A549 (cell line): ENCODE results near the gene SPATA16. TPM values are rescaled to one million over a fixed set of nuclear protein-coding genes. Genes with fewer than 3 reads are reported as not detected.

Experiments
- ATAC-seq, 2 experiments: fragments of 200-7000 bp in 1 of 2; fragments of >200 bp in 1 of 2; cut with Nextera tagmentation in 1 of 2; cut with Tn5 transposase in 1 of 2; 3 replicates each; pipeline versions ENCODE4 v1.8.0 to v1.9.1; 2018 to 2020; ENCODE audit warnings: mild to moderate bottlenecking in 1 of 2, moderate library complexity in 1 of 2
- CTCF ChIA-PET: fragments of 300-600 bp; sonication (Branson Sonifier 250); formaldehyde crosslinking; extraction: SDS; loops from one replicate; lab custom pipeline; 2021; ENCODE audit warnings: antibody characterized with exemption, inconsistent platforms; lab: Yijun Ruan, JAX
- POLR2A ChIA-PET: fragments of 350-600 bp; formaldehyde crosslinking; extraction: SDS; loops from one replicate; lab custom pipeline; 2021; ENCODE audit warnings: antibody characterized with exemption, inconsistent platforms; lab: Yijun Ruan, JAX
- DNase-seq, 2 experiments: peaks; one replicate each; pipeline versions ENCODE4 v3.0.0 to v3.0.0-alpha.2; 2011 to 2016; ENCODE audit warnings: low read depth in 1 of 2, low spot score in 1 of 2
- FAIRE-seq: peaks from 2 replicates; lab custom pipeline; 2011; peaks lifted over from hg19 to GRCh38; lab: Jason Lieb, UNC
- H3K27ac ChIP-seq, 2 experiments: fragments of >200 bp; sonication (Bioruptor Twin); formaldehyde crosslinking; 3 replicates each; pipeline ENCODE4 v1.5.1; 2016 to 2017
- H3K4me1 ChIP-seq: fragments of >200 bp; sonication (Bioruptor Twin); formaldehyde crosslinking; 3 replicates; pipeline ENCODE4 v1.6.1; 2016
- H3K4me2 ChIP-seq: fragments of >200 bp; sonication (Bioruptor Twin); formaldehyde crosslinking; 3 replicates; pipeline ENCODE4 v1.6.1; 2016
- H3K4me3 ChIP-seq: fragments of >200 bp; sonication (Bioruptor Twin); formaldehyde crosslinking; 3 replicates; pipeline ENCODE4 v1.5.1; 2016
- H3K9me3 ChIP-seq: fragments of >200 bp; sonication (Bioruptor Twin); formaldehyde crosslinking; 3 replicates; pipeline ENCODE4 v1.6.1; 2016
- CBX2 ChIP-seq: fragments of 200-600 bp; sonication (generic); IDR thresholded peaks from 2 replicates; pipeline ENCODE4 v1.6.1; 2016; ENCODE audit warnings: low read depth, mild to moderate bottlenecking, borderline replicate concordance
- CBX8 ChIP-seq: fragments of 200-600 bp; sonication (generic); IDR thresholded peaks from 2 replicates; pipeline ENCODE4 v1.6.1; 2016
- CEBPB ChIP-seq, 2 experiments: fragments of >200 bp in 1 of 2; sonication (Bioruptor Twin) in 1 of 2; formaldehyde crosslinking in 1 of 2; IDR thresholded peaks; 2 replicates each; pipeline ENCODE4 v1.6.1; 2012 to 2016
- E2F6 ChIP-seq: IDR thresholded peaks from 2 replicates; pipeline ENCODE4 v1.6.1; 2012; ENCODE audit warnings: low read depth, borderline replicate concordance
- EHMT2 ChIP-seq: fragments of 200-600 bp; sonication (generic); IDR thresholded peaks from 2 replicates; pipeline ENCODE4 v1.6.1; 2016; ENCODE audit warnings: antibody characterized with exemption, low read depth, mild to moderate bottlenecking, moderate library complexity
- EP300 ChIP-seq, 2 experiments: fragments of >200 bp; sonication (Bioruptor Twin); formaldehyde crosslinking; IDR thresholded peaks; 2 replicates in 1 of 2; 3 replicates in 1 of 2; pipeline ENCODE4 v1.6.1; 2016 to 2017
- FOSB ChIP-seq: fragments of 250-450 bp; sonication (Bioruptor Pico); IDR thresholded peaks from 2 replicates; pipeline ENCODE4 v1.5.0; 2020; ENCODE audit warnings: mild to moderate bottlenecking, moderate library complexity
- FOSL2 ChIP-seq, 2 experiments: fragments of 450-650 bp in 1 of 2; fragments of >200 bp in 1 of 2; sonication (Bioruptor Twin) in 1 of 2; formaldehyde crosslinking; IDR thresholded peaks; 2 replicates each; pipeline versions ENCODE4 v1.5.0 to v1.6.1; 2016 to 2020; ENCODE audit warnings: mild to moderate bottlenecking in 1 of 2, moderate library complexity in 1 of 2
- FOXS1 ChIP-seq: fragments of 250-450 bp; sonication (Bioruptor Pico); IDR thresholded peaks from 2 replicates; pipeline ENCODE4 v1.5.0; 2020; ENCODE audit warnings: mild to moderate bottlenecking, moderate library complexity
- HMGXB4 ChIP-seq: fragments of 250-450 bp; sonication (Bioruptor Pico); IDR thresholded peaks from 2 replicates; pipeline ENCODE4 v1.5.0; 2021; ENCODE audit warnings: mild to moderate bottlenecking, moderate library complexity, borderline replicate concordance
- JUN ChIP-seq, 2 experiments: fragments of >200 bp; sonication (Bioruptor Twin); formaldehyde crosslinking; IDR thresholded peaks; 2 replicates in 1 of 2; 3 replicates in 1 of 2; pipeline ENCODE4 v1.6.1; 2016 to 2017
- JUNB ChIP-seq: fragments of >200 bp; sonication (Bioruptor Twin); formaldehyde crosslinking; IDR thresholded peaks from 2 replicates; pipeline ENCODE4 v1.6.1; 2016
- NFE2L2 ChIP-seq: fragments of 150-350 bp; conservative IDR thresholded peaks from 2 replicates; pipeline ENCODE4 v1.6.1; 2014; ENCODE audit warnings: low read length
- RAD21 ChIP-seq, 2 experiments: fragments of >200 bp in 1 of 2; sonication (Bioruptor Twin) in 1 of 2; formaldehyde crosslinking in 1 of 2; IDR thresholded peaks in 1 of 2; conservative IDR thresholded peaks in 1 of 2; 2 replicates in 1 of 2; 3 replicates in 1 of 2; pipeline ENCODE4 v1.6.1; 2012 to 2018; ENCODE audit warnings: inconsistent platforms in 1 of 2
- RCOR1 ChIP-seq: fragments of 150-350 bp; IDR thresholded peaks from 2 replicates; pipeline ENCODE4 v1.6.1; 2014; ENCODE audit warnings: antibody characterized with exemption, low read length, low read depth
- TFCP2L1 ChIP-seq: fragments of 250-450 bp; sonication (Bioruptor Pico); IDR thresholded peaks from 2 replicates; pipeline ENCODE4 v1.5.0; 2021; ENCODE audit warnings: mild to moderate bottlenecking
- USF2 ChIP-seq: fragments of 450-650 bp; IDR thresholded peaks from 2 replicates; pipeline ENCODE4 v1.6.1; 2014; ENCODE audit warnings: antibody characterized with exemption
- ZFP36 ChIP-seq: fragments of 450-650 bp; IDR thresholded peaks from 2 replicates; pipeline ENCODE4 v1.6.1; 2014; ENCODE audit warnings: borderline replicate concordance; ENCODE audit not compliant: partially characterized antibody
- ZSCAN20 ChIP-seq: fragments of 250-450 bp; sonication (Bioruptor Pico); IDR thresholded peaks from 2 replicates; pipeline ENCODE4 v1.8.0; 2022; ENCODE audit warnings: mild to moderate bottlenecking, moderate library complexity
- WGBS: methylation state at CpG from one replicate; pipeline ENCODE4 v1.1.6; 2017; ENCODE audit errors: missing lambda C conversion rate; 5-methylcytosine and 5-hydroxymethylcytosine counted together
- polyA plus RNA-seq, 4 experiments: library from polyadenylated mRNA; depleted of rRNA in 3 of 4; stranded (reverse); fragments of >200 nt; fragmentation: RNase III in 1 of 4; extraction: RNeasy Plus Mini Kit Qiagen cat#74134 plus additional on column Dnase treatment in 1 of 4; gene quantifications; 2 replicates in 3 of 4; 3 replicates in 1 of 4; pipeline ENCODE4 v1.2.3, GENCODE V29; 2011 to 2017
- TF ChIP-seq, protein P1 (sequence below): IDR thresholded peaks from 2 replicates; pipeline ENCODE4 v1.6.1; 2012
- TF ChIP-seq, protein P2 (sequence below): fragments of >200 bp; sonication (Bioruptor Twin); formaldehyde crosslinking; IDR thresholded peaks from 3 replicates; pipeline ENCODE4 v1.6.1; 2016
- TF ChIP-seq, protein P3 (sequence below): fragments of 250-450 bp; sonication (Bioruptor Pico); IDR thresholded peaks from 2 replicates; pipeline ENCODE4 v1.5.0; 2020; ENCODE audit warnings: low read depth, mild to moderate bottlenecking, moderate library complexity
- TF ChIP-seq, protein P4 (sequence below): fragments of >200 bp; sonication (Bioruptor Twin); formaldehyde crosslinking; IDR thresholded peaks from 2 replicates; pipeline ENCODE4 v1.6.1; 2016

The SPATA16 gene
- polyA plus RNA-seq, 2 of the 4 experiments (the other 2 are of a cell fraction) = not detected

DNA sequence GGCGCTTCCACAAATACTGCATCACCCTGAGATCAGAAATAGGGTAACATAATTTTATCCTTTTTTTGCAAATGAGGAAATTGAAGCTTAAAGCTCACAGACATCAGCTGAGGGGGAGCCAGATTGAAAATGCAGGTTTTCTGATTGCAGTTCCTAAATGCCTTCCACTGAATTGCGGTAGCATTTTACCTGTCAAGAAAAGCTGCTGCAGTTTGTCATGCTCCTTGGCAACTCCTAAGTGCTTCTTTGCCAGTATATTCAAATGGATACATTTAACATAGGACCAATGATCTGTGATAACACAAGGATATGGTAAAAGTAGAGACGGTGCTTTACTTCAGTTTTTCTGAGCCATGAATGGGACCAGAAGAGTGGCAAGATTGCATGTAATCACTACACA is 50.5 kb downstream of the SPATA16 start:
- ChIA-PET CTCF (no interaction called here), POLR2A (no interaction called here)
- 43% methylated on average over 3 of the region's 3 CpGs for WGBS
- H3K9me3 ChIP-seq = no peaks in the 10 kb centered on the region
- no peak for ATAC-seq
- FAIRE-seq = no peak
- H3K27ac ChIP-seq = no peak overlapping the region
- DNase-seq = no peak
- no peaks in the 10 kb centered on the region for H3K4me1 ChIP-seq
- H3K4me2 ChIP-seq = no peak overlapping the region
- TF ChIP-seq, protein P1, sequence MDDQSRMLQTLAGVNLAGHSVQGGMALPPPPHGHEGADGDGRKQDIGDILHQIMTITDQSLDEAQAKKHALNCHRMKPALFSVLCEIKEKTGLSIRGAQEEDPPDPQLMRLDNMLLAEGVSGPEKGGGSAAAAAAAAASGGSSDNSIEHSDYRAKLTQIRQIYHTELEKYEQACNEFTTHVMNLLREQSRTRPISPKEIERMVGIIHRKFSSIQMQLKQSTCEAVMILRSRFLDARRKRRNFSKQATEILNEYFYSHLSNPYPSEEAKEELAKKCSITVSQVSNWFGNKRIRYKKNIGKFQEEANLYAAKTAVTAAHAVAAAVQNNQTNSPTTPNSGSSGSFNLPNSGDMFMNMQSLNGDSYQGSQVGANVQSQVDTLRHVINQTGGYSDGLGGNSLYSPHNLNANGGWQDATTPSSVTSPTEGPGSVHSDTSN = no peak
- TF ChIP-seq JUNB = no peak
- TF ChIP-seq, protein P2, sequence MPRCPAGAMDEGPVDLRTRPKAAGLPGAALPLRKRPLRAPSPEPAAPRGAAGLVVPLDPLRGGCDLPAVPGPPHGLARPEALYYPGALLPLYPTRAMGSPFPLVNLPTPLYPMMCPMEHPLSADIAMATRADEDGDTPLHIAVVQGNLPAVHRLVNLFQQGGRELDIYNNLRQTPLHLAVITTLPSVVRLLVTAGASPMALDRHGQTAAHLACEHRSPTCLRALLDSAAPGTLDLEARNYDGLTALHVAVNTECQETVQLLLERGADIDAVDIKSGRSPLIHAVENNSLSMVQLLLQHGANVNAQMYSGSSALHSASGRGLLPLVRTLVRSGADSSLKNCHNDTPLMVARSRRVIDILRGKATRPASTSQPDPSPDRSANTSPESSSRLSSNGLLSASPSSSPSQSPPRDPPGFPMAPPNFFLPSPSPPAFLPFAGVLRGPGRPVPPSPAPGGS = no peak
- TF ChIP-seq, protein P3, sequence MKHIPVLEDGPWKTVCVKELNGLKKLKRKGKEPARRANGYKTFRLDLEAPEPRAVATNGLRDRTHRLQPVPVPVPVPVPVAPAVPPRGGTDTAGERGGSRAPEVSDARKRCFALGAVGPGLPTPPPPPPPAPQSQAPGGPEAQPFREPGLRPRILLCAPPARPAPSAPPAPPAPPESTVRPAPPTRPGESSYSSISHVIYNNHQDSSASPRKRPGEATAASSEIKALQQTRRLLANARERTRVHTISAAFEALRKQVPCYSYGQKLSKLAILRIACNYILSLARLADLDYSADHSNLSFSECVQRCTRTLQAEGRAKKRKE (CRISPR knock-in tag) = no peak
- no peak for TF ChIP-seq CBX8
- no peak for TF ChIP-seq E2F6
- no peak for TF ChIP-seq JUN (IDR thresholded peaks at IDR 0.05)
- no peak for TF ChIP-seq HMGXB4 (CRISPR knock-in tag)
- TF ChIP-seq EHMT2 = no peak
- TF ChIP-seq CBX2 = no peak
- no peak for TF ChIP-seq FOXS1 (CRISPR knock-in tag)
- TF ChIP-seq RAD21 (conservative IDR thresholded peaks at IDR 0.05 in 1 of 2, IDR thresholded peaks at IDR 0.05 in 1 of 2) = no peak
- TF ChIP-seq EP300 (IDR thresholded peaks at IDR 0.05) = no peak
- no peak for TF ChIP-seq RCOR1
- no peak for TF ChIP-seq FOSL2 (IDR thresholded peaks at IDR 0.05)
- TF ChIP-seq FOSL2 (CRISPR knock-in tag; IDR thresholded peaks at IDR 0.05) = no peak
- TF ChIP-seq TFCP2L1 (CRISPR knock-in tag) = no peak
- no peak for TF ChIP-seq USF2
- TF ChIP-seq, protein P4, sequence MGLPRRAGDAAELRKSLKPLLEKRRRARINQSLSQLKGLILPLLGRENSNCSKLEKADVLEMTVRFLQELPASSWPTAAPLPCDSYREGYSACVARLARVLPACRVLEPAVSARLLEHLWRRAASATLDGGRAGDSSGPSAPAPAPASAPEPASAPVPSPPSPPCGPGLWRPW = no peak
- no peak for TF ChIP-seq CEBPB (IDR thresholded peaks at IDR 0.05)
- no peak for TF ChIP-seq ZFP36
- H3K4me3 ChIP-seq = no peak overlapping the region

DNA sequence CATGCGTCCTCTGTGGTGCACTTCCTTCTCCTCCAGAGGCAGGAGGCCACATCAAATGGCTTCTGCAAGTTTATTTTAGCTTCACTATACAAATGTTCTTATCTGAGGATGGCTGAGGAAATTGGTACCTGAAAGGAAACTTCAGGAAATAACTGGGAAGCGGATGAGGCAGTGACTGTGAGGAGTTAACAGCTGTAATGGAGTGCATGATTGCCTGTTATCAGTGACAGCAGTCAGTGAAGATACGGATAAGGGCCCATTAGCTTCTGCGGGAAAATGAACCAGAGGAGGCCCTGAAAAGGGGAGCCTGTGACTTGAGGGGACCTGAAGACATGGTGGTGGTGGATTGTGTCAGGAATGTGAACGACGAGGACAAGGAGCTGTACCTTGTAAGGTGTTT is 51.8 kb downstream of the SPATA16 start:
- CTCF ChIA-PET = no interaction called here
- Histone ChIP-seq H3K4me2 (no peak overlapping the region), H3K4me1 (no peaks in the 10 kb centered on the region), H3K4me3 (no peak overlapping the region), H3K9me3 (no peaks in the 10 kb centered on the region), H3K27ac (no peak overlapping the region)
- DNase-seq (no peak), ATAC-seq (no peak), FAIRE-seq (no peak)
- POLR2A ChIA-PET = no interaction called here
- 14% methylated on average over 6 of the region's 6 CpGs for WGBS
- TF ChIP-seq RAD21 (conservative IDR thresholded peaks at IDR 0.05 in 1 of 2, IDR thresholded peaks at IDR 0.05 in 1 of 2) (no peak), CBX2 (no peak), ZSCAN20 (CRISPR knock-in tag) (no peak), TFCP2L1 (CRISPR knock-in tag) (no peak), FOSB (CRISPR knock-in tag) (no peak), E2F6 (no peak), JUNB (no peak), NFE2L2 (no peak)
- TF ChIP-seq, protein P3 (CRISPR knock-in tag) = no peak
- TF ChIP-seq, protein P4 = no peak
